Testis (tissue), 2 donors: Measurements from ENCODE around the gene SPAM1.

Experiments
- CTCF ChIP-seq, 3 experiments: fragments of 450-650 bp in 2 of 3; fragments of 200-600 bp in 1 of 3; sonication (generic) in 1 of 3; IDR thresholded peaks; one replicate each; pipeline ENCODE4 v1.5.1; 2016 to 2019; ENCODE audit warnings: antibody characterized with exemption in 3 of 3, mild to moderate bottlenecking in 2 of 3, moderate library complexity in 1 of 3
- POLR2A ChIP-seq: fragments of 450-650 bp; IDR thresholded peaks from one replicate; pipeline ENCODE4 v1.6.1; 2017; ENCODE audit warnings: antibody characterized with exemption, mild to moderate bottlenecking, moderate library complexity

- TF ChIP-seq CTCF (IDR thresholded peaks at IDR 0.05) (no peak), POLR2A (no peak)
These were observed 14.7 kb downstream of the SPAM1 start for GRCh38 chr7:123939784-123940183.
